HG03175 (cell line): Measurements from ENCODE around the gene SHB.

Experiments
- ATAC-seq: cut with Tn5 transposase; IDR thresholded peaks from one replicate; pipeline ENCODE4 v1.9.1; 2021; ENCODE audit warnings: mild to moderate bottlenecking, moderate library complexity; ENCODE audit not compliant: unreplicated experiment

SHB gene

DNA sequence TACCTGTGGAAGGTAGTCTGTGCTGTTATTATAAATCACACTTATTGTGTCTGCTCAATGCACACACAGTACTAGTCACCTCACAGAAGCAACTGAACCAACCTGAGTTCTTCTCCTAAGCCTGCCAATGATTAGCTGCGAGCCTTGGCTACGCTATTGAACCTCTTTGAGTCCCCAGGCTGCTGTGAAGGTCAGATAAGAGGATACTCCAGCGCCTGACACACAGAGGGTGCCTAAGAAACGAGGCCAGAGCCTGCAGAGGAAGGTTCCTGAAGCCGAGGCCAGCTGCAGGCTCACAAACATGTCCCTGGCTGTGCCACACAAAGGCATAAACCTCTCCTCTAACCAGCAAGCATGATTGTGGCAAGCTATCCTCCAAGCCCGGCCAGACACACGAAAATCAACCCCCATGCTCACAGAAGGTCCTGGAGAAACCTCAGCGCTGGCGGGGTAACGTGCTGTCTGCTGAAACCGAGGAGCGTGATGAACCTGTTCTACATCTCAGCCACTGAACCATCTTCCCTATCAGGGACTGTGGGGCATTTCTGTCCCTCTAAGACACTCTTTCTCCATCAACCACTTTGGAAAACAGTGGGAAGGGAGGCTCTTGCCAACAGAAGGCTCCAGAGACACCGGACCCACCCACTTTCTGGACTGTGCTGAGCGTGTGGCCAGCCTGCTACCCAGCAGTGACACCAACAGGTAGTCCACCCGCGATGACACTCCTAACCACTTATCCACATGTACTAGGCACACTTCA, 111.9 kb downstream of the SHB start:
- ATAC-seq = no peak

DNA sequence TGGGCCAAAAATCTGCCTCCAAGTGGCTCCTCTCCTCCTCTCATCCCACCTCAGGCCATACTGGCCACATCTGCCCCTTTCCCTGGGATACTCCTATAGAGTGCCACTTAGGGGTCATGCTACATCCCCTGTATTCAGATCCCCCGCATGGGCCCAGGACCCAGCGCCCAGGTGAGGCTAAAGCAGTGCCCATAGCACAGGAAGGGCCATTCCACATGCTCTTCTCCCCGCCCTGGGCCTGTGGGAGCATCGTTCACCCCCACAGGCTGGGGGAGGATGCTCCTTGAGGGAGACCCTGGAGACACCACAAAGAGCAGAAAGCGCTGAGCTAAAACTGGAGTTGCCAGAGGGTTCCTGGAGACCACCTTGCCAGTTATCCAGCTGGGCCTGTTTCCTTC, 112.6 kb downstream of the SHB start:
- ATAC-seq = no peak

DNA sequence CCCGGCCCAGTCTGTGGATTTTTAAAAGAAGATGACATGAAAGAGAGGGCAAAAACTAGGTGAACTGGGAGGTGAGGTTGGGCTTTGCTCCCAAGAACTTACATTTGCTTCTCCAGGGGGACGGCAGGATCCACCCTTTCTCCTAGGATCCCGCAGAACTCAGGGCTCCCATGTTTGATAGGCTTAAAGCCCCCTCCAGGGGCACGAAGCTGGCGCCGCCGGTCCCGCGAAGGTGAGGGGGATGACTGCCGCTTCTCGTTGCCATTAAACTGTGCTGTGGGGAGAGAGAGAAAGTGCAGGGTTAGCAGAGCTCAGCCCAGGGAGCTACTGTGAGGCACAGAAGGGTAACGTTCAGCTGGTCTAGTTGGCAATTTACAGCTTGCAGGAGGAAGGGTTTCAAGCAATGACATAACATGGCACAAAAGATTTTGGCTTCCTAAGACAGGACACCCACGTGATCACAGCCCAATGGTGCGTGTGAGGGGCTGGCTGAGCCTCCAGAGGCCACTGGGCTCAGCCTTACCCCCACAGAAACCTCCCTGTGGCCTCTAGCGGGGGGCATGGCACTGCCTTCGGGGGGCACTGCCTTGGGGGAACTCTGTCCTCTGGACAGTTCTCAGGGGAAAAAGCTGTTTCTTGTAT, 113.1 kb downstream of the SHB start:
- ATAC-seq = no peak

DNA sequence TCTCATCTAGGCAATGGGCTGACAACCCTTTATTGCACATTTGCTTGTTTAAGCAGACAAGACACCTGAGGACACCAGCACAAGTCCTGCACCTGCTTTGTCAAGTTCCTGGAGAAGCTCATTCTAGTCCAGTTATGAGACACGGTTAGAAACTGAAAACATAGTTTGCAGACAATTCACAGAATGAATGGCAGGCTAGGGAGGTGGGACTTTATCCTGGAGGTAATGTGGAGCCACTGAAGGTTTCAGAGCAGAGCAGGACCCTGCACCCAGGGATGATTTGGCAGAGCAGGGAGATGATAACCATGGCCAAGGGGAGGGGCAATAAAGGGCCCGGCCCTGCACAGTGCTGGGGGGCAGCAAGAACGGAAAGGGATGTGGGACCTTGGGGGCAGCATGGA, 114.4 kb downstream of the SHB start:
- ATAC-seq = peak; percentile 41

DNA sequence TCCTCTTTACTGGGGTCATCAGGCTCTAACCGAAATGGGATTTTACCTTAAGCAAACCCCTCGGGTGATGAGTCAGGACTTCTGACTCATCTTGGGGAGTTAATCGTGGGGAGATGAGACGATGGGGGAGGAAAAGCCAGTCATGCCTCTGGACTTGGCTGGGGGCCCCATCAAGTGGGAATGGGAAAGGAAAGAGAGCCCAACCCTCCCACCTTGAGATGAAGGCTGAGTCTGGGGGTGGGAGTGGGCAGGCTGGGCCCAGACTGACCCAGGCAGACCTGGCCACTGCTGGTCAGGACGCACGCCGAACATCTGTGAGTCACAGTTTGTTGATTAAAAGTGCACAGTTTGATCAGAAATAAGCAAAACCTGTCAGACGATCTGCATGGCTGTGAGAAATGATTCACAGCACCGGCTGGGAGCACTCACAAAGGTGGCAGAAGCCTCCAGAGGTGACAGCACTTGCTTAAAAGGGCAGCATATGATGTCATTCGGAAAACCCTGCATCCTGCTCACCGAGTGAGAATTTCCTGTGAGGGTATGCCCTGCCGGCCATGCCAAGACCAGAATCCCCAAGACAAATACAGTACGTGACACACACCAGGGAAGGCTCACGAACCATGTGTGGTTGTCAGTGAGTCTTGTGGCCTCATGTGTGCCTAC, 115.1 kb downstream of the SHB start:
- ATAC-seq = peak; percentile 68

DNA sequence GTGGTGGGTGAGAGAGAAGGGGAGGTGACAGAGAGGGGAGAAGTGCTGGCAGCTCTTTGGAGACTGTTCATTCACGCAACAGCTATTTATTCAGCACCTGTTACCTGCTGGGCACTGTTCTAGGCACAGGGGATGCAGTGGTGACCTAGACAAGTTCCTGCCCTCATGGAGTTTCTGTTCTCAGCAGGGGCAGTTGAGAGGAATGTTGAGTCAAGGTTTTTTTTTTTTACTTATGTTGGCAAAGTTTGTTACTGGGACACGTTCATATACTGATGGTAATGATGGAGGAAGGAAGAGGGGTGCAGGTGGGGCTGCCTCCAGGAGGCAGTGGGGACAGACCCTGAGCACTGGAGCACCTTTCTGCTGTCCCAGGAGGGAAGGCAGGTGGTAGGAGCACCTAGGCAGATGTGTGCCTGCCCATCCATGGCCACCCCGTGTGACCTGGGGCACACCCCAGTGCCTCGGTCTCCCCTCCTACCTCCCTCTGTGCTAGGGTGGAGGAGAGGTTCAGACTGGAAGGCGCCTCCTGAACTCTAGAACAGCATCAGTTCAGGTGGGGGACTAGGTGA, 115.7 kb downstream of the SHB start:
- ATAC-seq = no peak

DNA sequence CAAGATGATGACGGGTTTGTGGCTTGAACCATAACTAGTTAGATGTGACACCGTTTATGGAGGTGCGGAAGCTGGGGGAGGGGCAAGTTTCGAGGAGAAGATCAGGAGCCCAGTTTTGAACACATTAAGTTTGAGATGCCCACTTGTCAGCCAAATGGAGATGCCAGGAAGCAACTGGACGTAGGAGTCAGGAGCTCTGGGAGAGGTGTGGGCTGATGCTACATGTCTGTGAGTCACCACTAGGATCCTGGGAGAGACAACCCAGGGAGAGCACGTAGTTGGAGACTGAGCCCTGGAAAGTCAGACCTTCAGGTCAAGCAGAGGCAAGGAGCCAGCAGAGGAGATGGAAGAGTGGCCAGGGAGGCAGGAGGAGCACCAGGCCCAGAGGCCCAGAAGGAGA, 116.3 kb downstream of the SHB start:
- no peak for ATAC-seq

DNA sequence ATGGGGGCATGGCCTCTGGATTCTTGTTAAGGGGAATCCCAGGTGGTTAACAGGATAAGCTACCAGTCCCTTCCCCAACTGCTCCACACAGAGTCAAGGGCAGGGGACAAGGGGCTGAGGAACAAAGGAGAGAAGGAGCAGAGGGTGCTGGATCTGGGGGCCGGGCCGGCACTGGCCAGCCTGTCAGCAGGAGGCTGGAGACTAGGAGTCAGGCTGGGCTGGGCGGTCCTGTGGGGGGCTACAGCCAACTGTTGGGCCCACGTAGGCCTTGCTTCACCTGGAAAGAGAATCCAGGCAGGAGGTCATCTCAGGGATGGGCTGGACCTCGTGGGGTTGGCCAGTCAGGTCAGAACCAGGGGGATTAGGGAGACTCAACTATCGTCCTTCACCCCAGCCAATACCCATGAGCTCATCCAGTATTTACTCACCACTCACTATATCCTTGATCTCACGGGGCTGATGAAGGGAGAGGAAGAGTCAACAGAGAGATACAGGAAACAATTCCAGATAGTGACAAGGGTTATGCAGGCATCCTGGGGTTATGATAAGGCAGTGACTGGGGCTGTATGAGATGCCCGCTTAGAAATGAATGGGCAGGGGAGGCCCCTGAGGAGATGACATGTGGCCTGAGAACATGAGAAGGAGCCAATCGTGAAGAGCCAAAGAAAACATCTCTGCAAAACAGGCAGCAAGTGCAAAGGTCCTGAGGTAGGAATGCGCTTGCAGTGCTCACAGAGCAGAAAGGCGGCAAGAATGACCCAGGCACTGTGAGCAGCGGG, 117.2 kb downstream of the SHB start:
- no peak for ATAC-seq

DNA sequence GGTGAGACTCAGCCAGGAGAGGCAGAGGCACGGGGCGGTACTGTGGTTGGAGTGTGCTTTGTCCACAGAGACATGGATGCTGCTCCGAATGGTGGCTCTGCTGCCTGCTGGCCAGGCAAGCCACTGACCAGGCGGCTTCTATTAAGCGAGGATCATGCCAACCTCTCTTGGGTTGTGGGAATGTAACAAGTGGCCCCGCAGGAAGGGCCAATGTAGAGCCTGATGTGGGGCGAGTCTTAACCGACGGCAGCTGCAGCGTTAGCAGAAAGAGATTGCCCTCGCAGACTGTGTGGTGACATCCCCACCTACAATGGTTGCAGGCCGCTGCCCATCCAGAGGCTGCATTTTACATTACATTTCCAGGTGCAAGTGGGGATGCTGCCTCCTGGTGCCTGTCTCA, 118.5 kb downstream of the SHB start:
- no peak for ATAC-seq

DNA sequence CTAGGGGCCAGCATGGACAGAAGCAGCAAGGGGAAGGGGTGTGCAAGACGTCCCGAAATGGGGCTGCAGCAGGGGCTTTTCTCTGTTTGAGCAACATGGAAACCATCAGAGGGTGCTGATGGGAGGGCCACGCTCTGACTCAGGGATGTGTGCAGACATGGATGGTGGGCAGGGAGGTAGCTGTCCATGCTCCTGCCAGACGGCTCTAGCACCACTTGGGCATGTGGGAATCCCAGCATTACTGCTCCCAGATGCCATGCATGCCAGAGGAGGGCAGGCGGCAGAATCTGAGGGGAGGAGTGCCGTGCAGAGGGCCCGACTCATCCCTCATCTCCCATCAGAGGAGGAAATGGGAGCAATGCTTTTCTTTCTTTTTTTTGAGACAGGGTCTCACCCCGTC, 119.5 kb downstream of the SHB start:
- ATAC-seq = no peak

DNA sequence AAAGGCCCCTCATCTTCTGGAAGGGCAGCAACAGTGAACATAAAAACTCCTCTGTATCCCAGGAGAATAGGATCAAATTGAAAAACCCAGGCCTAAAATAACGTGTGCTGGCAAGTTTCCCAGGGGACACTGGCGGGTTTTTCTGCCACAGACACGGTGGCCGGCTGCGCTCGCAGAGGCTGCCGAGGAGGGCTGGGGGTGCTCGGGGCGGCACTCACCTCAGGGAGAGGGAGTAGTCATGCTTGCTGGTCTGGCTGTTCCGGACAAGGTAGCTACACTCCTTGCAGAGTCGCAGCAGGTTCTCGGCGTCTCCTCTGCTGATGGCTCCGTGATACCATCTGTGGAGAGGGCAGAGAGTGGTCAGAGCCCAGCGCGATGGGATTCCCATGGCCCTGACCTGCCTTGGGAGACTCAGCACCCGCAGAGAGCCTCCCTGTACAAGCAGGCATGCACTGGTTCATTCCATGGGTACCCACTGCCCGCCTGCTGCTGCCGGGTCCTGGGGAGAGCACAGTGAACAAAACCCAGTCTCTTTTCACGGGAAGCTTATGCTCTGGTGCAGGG, 120.5 kb downstream of the SHB start:
- ATAC-seq = no peak

DNA sequence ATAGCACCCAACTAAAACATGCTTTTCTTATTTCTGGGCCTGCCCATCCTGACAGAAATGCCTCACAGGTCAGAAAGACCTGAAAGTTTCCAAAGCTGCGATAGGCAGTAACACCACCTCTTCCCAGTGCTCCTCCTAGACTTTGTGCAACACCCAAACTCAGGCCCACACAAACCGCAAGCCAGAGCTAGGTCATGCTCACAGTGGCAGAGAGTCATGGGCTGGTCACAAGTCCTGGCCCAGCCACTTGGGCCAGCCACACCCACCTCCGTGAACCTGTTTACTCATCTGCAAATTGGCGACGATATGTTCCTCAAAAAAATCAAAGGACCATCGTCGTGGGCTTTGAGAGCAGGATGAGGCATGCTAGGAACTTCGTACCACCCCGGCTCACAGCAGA, 121.0 kb downstream of the SHB start:
- no peak for ATAC-seq

DNA sequence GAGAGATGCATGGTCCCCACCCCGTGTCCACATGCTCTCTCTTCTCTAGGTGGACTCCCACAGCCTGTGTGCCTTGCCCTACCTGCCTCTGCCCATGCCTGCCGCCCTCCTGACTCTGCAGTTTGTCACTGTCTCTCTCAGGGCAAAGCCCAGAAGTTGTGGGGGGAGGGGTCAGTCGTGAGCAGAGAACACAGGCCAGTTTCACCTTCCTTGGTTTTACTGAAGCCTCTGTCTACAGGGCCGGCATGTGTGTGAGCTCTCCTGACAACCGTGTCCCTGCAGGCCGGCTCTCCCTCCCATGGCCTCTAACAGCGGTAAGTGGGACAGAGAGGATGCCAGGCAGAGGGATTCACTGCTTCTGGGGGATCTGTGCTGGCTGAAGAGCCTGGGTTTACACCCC, 121.6 kb downstream of the SHB start:
- no peak for ATAC-seq

DNA sequence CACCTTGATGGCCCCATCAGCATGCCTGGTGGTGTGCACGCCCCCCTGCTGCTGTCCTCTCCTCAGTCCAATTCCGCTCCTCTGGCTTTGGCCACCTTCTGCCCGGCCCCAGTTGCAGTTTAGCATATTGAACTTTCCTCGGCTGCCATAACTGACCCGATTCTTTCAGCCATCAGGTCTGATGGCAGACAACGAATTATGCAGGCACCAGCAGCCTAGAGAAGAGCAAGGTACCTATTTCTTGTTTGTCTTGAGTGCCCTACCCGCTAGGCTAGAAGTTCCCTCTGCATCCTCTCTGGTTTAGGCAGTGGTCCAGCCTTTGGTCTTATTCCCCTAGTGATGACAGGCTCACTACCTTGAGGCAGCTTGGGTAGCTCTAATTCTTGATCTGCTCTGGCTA, 122.1 kb downstream of the SHB start:
- no peak for ATAC-seq

DNA sequence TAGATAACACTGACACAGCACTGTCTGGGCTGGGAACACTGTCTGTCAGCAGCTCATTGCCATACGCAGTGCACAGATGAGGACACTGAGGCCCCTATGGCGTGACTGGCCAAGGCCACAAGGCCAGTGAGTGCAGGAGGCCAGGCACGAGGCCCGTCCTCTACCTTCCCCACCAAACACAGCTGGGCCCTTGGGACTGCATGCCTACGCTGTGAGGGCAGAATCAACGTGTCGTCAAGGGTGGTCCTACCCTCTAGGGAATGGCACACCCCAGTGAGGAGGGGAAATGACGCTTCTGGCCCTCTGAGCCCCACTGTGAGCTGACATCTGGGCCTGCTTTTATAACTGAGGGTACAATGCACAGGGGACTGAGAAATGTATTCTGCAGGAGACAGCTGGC, 123.0 kb downstream of the SHB start:
- no peak for ATAC-seq

DNA sequence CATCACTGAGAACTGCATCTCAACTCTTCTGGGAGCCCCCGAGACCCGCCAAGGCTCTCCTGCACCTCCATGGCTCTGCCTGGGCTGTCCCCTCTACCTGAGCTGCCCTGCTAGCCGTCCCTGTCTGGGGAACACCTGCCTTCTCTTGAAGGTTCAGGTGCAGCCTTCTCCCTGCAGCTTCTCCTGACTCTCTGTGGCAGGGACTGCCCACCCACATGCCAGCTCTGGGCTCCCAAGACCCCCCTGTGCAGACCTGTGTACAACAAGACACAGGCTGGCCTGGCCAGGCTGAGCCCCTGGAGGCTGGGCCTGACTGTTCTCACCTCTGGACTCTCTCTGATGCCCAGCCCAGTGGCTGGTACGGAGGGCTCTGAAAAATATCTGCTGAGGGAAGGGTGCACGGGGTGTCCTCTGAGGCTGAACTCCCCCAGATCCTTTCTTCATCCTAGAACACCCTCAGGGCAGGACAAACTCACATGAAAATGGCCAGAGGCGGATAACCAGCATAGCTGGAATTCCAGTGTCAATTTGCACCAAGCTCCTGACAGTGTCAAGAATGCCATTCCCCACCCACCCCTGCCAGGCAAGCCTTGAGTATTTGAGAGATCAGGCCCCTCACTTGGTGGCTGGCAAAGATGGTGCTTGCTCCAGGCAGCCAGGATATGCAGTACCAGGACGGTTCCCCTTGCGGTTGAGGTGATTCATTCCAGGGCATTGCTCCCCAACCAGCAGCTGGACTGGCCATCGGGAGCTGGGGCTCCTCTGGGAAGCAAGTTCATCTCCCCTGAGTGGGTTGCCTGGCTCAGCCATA, 124.2 kb downstream of the SHB start:
- no peak for ATAC-seq

DNA sequence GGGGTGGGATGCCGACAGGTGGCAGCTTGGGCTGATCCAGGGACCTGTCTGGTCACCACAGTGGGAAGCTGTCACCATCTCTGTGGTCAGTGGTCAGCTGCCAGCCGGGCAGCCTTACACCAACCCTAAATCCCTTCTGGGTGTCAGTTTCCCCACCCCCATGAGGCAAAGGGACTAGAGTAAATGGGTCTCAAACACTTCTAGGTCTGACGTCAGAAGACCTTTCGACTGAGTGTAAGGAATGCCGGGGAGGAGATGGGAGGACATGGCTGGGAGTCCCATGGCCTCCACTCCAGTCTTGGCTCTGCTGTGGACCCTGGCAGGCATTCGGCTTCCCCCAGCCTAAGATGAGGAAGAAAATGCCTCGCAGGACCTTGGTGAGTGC, 124.8 kb downstream of the SHB start:
- ATAC-seq = no peak

DNA sequence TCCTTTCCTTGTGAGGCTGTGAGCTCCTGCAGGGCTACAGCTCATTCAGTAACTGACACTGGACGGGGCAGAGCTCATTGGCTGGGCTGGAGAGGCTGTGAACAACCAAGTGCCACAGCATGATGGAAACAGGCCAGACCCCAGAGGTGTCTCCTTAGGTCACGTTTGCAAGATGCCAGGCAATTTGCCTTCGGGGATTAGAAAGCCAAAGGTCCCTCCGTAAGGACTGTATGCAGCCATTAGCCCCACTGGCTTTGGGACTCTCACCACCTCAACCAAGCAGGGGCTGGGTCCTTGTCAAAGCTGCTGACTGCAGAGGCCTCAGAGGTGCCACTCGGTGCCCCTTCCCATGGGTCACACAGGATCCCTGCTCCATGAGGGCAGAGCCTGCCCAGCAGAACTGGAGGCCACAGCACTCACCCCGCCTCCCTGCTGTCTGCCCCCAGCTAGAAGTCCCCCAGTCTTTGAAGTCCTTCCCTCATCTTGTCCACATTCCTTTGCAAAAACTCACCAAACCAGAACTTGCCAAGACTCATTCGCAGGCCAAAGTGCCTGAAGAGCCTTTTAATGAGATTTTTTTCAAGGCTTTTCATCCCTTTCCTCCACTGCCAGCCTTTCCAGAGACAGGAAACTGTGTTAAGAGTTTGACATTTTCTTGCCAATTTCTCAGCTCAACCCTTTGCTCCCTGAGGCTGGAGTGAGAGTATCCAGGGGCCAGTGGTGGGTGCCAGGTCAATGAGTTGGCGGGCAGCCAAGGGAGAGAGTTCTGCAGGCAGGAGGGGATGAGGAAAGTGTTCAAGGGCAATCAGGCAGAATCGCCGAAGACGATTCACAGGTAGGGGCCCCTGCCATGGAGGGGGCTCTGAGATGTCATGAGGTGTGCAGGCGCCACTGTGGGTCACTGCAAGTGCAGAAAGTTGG, 125.4 kb downstream of the SHB start:
- ATAC-seq = no peak
